IMR-90 (cell line): Measurements from ENCODE around the gene MYH11. TPM values are rescaled to one million over a fixed set of nuclear protein-coding genes. Genes with fewer than 3 reads are reported as not detected.

Experiments used
- ATAC-seq: fragments of 200-7000 bp; cut with Tn5 transposase; 2 replicates; pipeline ENCODE4 v1.9.1; 2020; ENCODE audit warnings: low read depth, mild to moderate bottlenecking, moderate library complexity
- BruUV-seq: library from RNA; stranded (reverse); fragments of 400-500 nt; replicated peaks from 2 replicates; lab custom pipeline; 2021; lab: Mats Ljungman, UMichigan
- CTCF ChIA-PET: fragments of 300-600 bp; formaldehyde crosslinking; extraction: SDS; loops from one replicate; lab custom pipeline; 2021; ENCODE audit warnings: antibody characterized with exemption; lab: Yijun Ruan, JAX
- POLR2A ChIA-PET: fragments of 300-600 bp; sonication (Branson Sonifier 250); formaldehyde crosslinking; loops from one replicate; lab custom pipeline; 2022; ENCODE audit warnings: antibody characterized with exemption; ENCODE audit not compliant: unreplicated experiment; lab: Charles Lee
- DNase-seq: peaks from one replicate; pipeline ENCODE4 v3.0.0; 2013
- H2AFZ ChIP-seq: replicated peaks from 2 replicates; pipeline ENCODE3; 2013; ENCODE audit warnings: low read length, mild to moderate bottlenecking; ENCODE audit not compliant: poor library complexity
- H2AK5ac ChIP-seq: 2 replicates; pipeline ENCODE4 v1.6.1; 2013; ENCODE audit warnings: low read depth, low read length, inconsistent platforms
- H2AK9ac ChIP-seq: replicated peaks from 2 replicates; pipeline ENCODE3; 2013; ENCODE audit warnings: mild to moderate bottlenecking, low read depth, low read length, moderate library complexity; ENCODE audit not compliant: poor library complexity
- H2BK120ac ChIP-seq: 2 replicates; pipeline ENCODE4 v1.6.1; 2013; ENCODE audit warnings: low read depth, low read length, inconsistent platforms
- H2BK15ac ChIP-seq: 3 replicates; pipeline ENCODE4 v1.6.1; 2013; ENCODE audit warnings: low read depth, low read length, inconsistent platforms
- H2BK20ac ChIP-seq: 2 replicates; pipeline ENCODE4 v1.6.1; 2013; ENCODE audit warnings: low read depth, mild to moderate bottlenecking, inconsistent platforms, low read length, moderate library complexity
- H2BK5ac ChIP-seq: 2 replicates; pipeline ENCODE4 v1.6.1; 2013; ENCODE audit warnings: mild to moderate bottlenecking, low read depth, low read length, inconsistent platforms; ENCODE audit not compliant: poor library complexity, severe bottlenecking
- H3K14ac ChIP-seq: replicated peaks from 2 replicates; pipeline ENCODE4 v1.6.1; 2013; ENCODE audit warnings: low read depth, low read length, inconsistent platforms
- H3K18ac ChIP-seq: 2 replicates; pipeline ENCODE4 v1.6.1; 2013; ENCODE audit warnings: low read depth, low read length, control low read depth
- H3K23ac ChIP-seq: 2 replicates; pipeline ENCODE4 v1.6.1; 2013; ENCODE audit warnings: low read depth, low read length, inconsistent platforms
- H3K27ac ChIP-seq: 2 replicates; pipeline ENCODE4 v1.5.1; 2013; ENCODE audit warnings: mild to moderate bottlenecking, control low read depth, low read length; ENCODE audit not compliant: insufficient read depth
- H3K27me3 ChIP-seq: 2 replicates; pipeline ENCODE4 v1.6.1; 2013; ENCODE audit warnings: low read length; ENCODE audit not compliant: control insufficient read depth, insufficient read depth
- H3K36me3 ChIP-seq: 2 replicates; pipeline ENCODE4 v1.6.1; 2013; ENCODE audit warnings: low read length, mixed read lengths; ENCODE audit not compliant: control insufficient read depth, insufficient read depth
- H3K4ac ChIP-seq: 2 replicates; pipeline ENCODE4 v1.6.1; 2013; ENCODE audit warnings: low read depth, low read length, inconsistent platforms
- H3K4me1 ChIP-seq: 2 replicates; pipeline ENCODE4 v1.6.1; 2013; ENCODE audit warnings: low read length, mixed read lengths; ENCODE audit not compliant: control insufficient read depth, insufficient read depth
- H3K4me2 ChIP-seq: 2 replicates; pipeline ENCODE4 v1.6.1; 2013; ENCODE audit warnings: low read depth, mild to moderate bottlenecking, control low read depth, low read length, moderate library complexity
- H3K4me3 ChIP-seq: 2 replicates; pipeline ENCODE4 v1.5.1; 2013; ENCODE audit warnings: low read depth, mild to moderate bottlenecking, control low read depth, low read length, moderate library complexity; ENCODE audit not compliant: insufficient read depth
- H3K56ac ChIP-seq: 2 replicates; pipeline ENCODE4 v1.6.1; 2013; ENCODE audit warnings: low read length, inconsistent platforms; ENCODE audit not compliant: insufficient read depth; ENCODE audit errors: extremely low read depth
- H3K79me1 ChIP-seq, 2 experiments: 2 replicates each; pipeline ENCODE4 v1.6.1; 2013; ENCODE audit warnings: low read length in 2 of 2, inconsistent platforms in 1 of 2, low read depth in 1 of 2
- H3K9ac ChIP-seq: 2 replicates; pipeline ENCODE4 v1.6.1; 2013; ENCODE audit warnings: low read depth, low read length, control low read depth
- H3K9me1 ChIP-seq: 2 replicates; pipeline ENCODE4 v1.6.1; 2013; ENCODE audit warnings: low read length, inconsistent platforms; ENCODE audit not compliant: insufficient read depth
- H3K9me3 ChIP-seq: 2 replicates; pipeline ENCODE4 v1.6.1; 2013; ENCODE audit warnings: low read length; ENCODE audit not compliant: control insufficient read depth, insufficient read depth
- H4K20me1 ChIP-seq: 2 replicates; pipeline ENCODE4 v1.6.1; 2013; ENCODE audit warnings: low read length, inconsistent platforms; ENCODE audit not compliant: insufficient read depth
- H4K5ac ChIP-seq: 2 replicates; pipeline ENCODE4 v1.6.1; 2013; ENCODE audit warnings: mild to moderate bottlenecking, low read depth, low read length, control low read depth
- H4K8ac ChIP-seq, 2 experiments: 2 replicates each; pipeline ENCODE4 v1.6.1; 2013; ENCODE audit warnings: low read depth in 2 of 2, low read length in 2 of 2, control low read depth in 1 of 2, inconsistent platforms in 1 of 2
- H4K91ac ChIP-seq: 2 replicates; pipeline ENCODE4 v1.6.1; 2013; ENCODE audit warnings: low read depth, low read length, inconsistent platforms; ENCODE audit not compliant: insufficient read depth
- BHLHE40 ChIP-seq: fragments of 150-350 bp; IDR thresholded peaks from 2 replicates; pipeline ENCODE4 v1.6.1; 2016; ENCODE audit warnings: mild to moderate bottlenecking, low read depth, low read length
- CEBPB ChIP-seq: IDR thresholded peaks from 2 replicates; pipeline ENCODE4 v1.6.1; 2012; ENCODE audit warnings: low read depth, low read length, improper control_type of control experiment
- CHD1 ChIP-seq: IDR thresholded peaks from 2 replicates; pipeline ENCODE4 v1.6.1; 2012; ENCODE audit warnings: low read depth, low read length, improper control_type of control experiment
- FOS ChIP-seq: fragments of 150-350 bp; IDR thresholded peaks from 2 replicates; pipeline ENCODE4 v1.6.1; 2016; ENCODE audit warnings: low read depth, low read length
- MAFK ChIP-seq: IDR thresholded peaks from 2 replicates; pipeline ENCODE4 v1.6.1; 2012; ENCODE audit warnings: low read depth, low read length, improper control_type of control experiment
- MAZ ChIP-seq: IDR thresholded peaks from 2 replicates; pipeline ENCODE4 v1.6.1; 2012; ENCODE audit warnings: low read depth, mild to moderate bottlenecking, low read length, improper control_type of control experiment, moderate library complexity, borderline replicate concordance
- MXI1 ChIP-seq: IDR thresholded peaks from 2 replicates; pipeline ENCODE4 v1.6.1; 2012; ENCODE audit warnings: low read depth, mild to moderate bottlenecking, low read length, moderate library complexity, borderline replicate concordance
- NFE2L2 ChIP-seq: fragments of 150-350 bp; IDR thresholded peaks from 2 replicates; pipeline ENCODE4 v1.6.1; 2016; ENCODE audit warnings: low read depth, mild to moderate bottlenecking, low read length
- POLR2A ChIP-seq: IDR thresholded peaks from 2 replicates; pipeline ENCODE4 v1.6.1; 2012; ENCODE audit warnings: mild to moderate bottlenecking, low read depth, low read length
- RAD21 ChIP-seq: IDR thresholded peaks from 2 replicates; pipeline ENCODE4 v1.6.1; 2012; ENCODE audit warnings: low read length, improper control_type of control experiment
- WGBS, 2 experiments: methylation state at CpG; one replicate each; pipeline versions ENCODE4 v1.1.5 to v1.1.7; 2013; ENCODE audit warnings: missing lambda C conversion rate in 2 of 2; ENCODE audit not compliant: insufficient read length in 1 of 2; ENCODE audit errors: extremely low coverage in 2 of 2; 5-methylcytosine and 5-hydroxymethylcytosine counted together
- dilution Hi-C: fragments of 300-500 bp; cut with HindIII; formaldehyde crosslinking; loops from one replicate; pipeline ENCODE4 v1.14.3; 2018; ENCODE audit warnings: low sequenced_read_pairs; ENCODE audit not compliant: unreplicated experiment
- in situ Hi-C: fragments of 300-500 bp; cut with MboI; formaldehyde crosslinking; loops from 3 replicates; pipeline ENCODE4 v1.14.3; 2019; ENCODE audit warnings: low sequenced_read_pairs, inconsistent platforms, mixed read lengths
- intact Hi-C: fragments of 100-400 bp; cut with micrococcal nuclease; formaldehyde crosslinking; loops from 2 replicates; pipeline ENCODE4 v1.10.0; 2022
- polyA plus RNA-seq, 3 experiments: library from polyadenylated mRNA; depleted of rRNA; stranded (reverse); fragments of >200 nt; gene quantifications; 2 replicates each; pipeline ENCODE4 v1.2.3, GENCODE V29; 2012; ENCODE audit warnings: low replicate concordance in 1 of 3
- total RNA-seq: library from RNA; depleted of rRNA; stranded (reverse); fragments of >200 nt; gene quantifications from 2 replicates; pipeline ENCODE4 v1.2.3, GENCODE V29; 2012
- TF ChIP-seq, protein P1 (sequence below): fragments of 150-350 bp; IDR thresholded peaks from 2 replicates; pipeline ENCODE4 v1.6.1; 2016; ENCODE audit warnings: low read depth, mild to moderate bottlenecking, low read length, moderate library complexity, borderline replicate concordance
- TF ChIP-seq, protein P2 (sequence below): conservative IDR thresholded peaks from 2 replicates; pipeline ENCODE4 v1.5.1; 2012; ENCODE audit warnings: mild to moderate bottlenecking, low read depth, low read length, improper control_type of control experiment
- TF ChIP-seq, protein P3 (sequence below): fragments of 150-350 bp; IDR thresholded peaks from 2 replicates; pipeline ENCODE4 v1.6.1; 2017; ENCODE audit warnings: mild to moderate bottlenecking, antibody characterized with exemption, low read length, low read depth

The MYH11 gene
- total and polyA plus RNA-seq, 2 of the 4 experiments (the other 2 are of a cell fraction) = under 0.01 to 0.12 TPM

DNA sequence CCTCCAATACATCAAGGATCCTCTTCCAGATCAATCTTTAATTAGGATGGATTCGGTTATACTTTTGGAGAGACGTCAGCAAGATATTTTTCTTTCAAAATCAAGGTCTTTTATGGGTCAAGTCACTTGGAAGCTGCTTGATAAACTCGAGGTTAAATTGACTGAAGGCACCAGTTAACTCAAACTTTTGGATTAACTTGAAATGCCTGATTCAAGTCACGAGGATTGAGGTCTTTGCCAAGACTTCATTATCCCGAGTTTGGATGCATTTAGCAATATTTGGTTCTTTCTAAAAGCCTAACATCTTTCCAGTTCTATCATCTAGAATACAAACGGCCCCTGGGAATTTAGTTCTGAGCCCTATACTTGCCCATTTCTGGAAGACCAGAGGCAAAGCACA, 82.9 kb downstream of the MYH11 start:
- Histone ChIP-seq H3K4me1 (peaks cover 2% of the 10 kb centered on the region; the same call in 1 of the 2 replicates), H4K8ac (no peak overlapping the region), H4K5ac (no peak overlapping the region), H3K36me3 (no peaks in the 10 kb centered on the region), H3K79me1 (no peaks in the 10 kb centered on the region), H2AK9ac (no peak overlapping the region), H3K23ac (no peak overlapping the region), H3K18ac (no peak overlapping the region), H4K91ac (no peak overlapping the region), H2BK20ac (no peak overlapping the region), H3K56ac (no peak overlapping the region), H2BK120ac (no peak overlapping the region), H3K9me3 (no peaks in the 10 kb centered on the region), H3K27me3 (peaks cover 4% of the 10 kb centered on the region; the same call in 1 of the 2 replicates), H2AK5ac (no peak overlapping the region), H3K27ac (no peak overlapping the region), H3K4ac (no peak overlapping the region), H3K9ac (no peak overlapping the region), H3K14ac (no peak overlapping the region), H2AFZ (no peak overlapping the region), H2BK5ac (no peak overlapping the region), H4K20me1 (no peaks in the 10 kb centered on the region), H3K4me3 (no peak overlapping the region), H3K9me1 (0 out of 2 replicates have a peak, but pooled peaks cover 5% of the 10 kb centered on the region), H2BK15ac (no peak overlapping the region), H3K4me2 (no peak overlapping the region)
- TF ChIP-seq CHD1 = no peak
- no peak for TF ChIP-seq POLR2A
- no peak for TF ChIP-seq MAZ
- TF ChIP-seq, protein P1, sequence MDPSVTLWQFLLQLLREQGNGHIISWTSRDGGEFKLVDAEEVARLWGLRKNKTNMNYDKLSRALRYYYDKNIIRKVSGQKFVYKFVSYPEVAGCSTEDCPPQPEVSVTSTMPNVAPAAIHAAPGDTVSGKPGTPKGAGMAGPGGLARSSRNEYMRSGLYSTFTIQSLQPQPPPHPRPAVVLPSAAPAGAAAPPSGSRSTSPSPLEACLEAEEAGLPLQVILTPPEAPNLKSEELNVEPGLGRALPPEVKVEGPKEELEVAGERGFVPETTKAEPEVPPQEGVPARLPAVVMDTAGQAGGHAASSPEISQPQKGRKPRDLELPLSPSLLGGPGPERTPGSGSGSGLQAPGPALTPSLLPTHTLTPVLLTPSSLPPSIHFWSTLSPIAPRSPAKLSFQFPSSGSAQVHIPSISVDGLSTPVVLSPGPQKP = no peak
- TF ChIP-seq CEBPB = no peak
- TF ChIP-seq, protein P2, sequence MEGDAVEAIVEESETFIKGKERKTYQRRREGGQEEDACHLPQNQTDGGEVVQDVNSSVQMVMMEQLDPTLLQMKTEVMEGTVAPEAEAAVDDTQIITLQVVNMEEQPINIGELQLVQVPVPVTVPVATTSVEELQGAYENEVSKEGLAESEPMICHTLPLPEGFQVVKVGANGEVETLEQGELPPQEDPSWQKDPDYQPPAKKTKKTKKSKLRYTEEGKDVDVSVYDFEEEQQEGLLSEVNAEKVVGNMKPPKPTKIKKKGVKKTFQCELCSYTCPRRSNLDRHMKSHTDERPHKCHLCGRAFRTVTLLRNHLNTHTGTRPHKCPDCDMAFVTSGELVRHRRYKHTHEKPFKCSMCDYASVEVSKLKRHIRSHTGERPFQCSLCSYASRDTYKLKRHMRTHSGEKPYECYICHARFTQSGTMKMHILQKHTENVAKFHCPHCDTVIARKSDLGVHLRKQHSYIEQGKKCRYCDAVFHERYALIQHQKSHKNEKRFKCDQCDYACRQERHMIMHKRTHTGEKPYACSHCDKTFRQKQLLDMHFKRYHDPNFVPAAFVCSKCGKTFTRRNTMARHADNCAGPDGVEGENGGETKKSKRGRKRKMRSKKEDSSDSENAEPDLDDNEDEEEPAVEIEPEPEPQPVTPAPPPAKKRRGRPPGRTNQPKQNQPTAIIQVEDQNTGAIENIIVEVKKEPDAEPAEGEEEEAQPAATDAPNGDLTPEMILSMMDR = no peak
- TF ChIP-seq MXI1 = no peak
- no peak for TF ChIP-seq MAFK
- no peak for TF ChIP-seq FOS
- TF ChIP-seq RAD21 = no peak
- no peak for TF ChIP-seq NFE2L2
- TF ChIP-seq, protein P3, sequence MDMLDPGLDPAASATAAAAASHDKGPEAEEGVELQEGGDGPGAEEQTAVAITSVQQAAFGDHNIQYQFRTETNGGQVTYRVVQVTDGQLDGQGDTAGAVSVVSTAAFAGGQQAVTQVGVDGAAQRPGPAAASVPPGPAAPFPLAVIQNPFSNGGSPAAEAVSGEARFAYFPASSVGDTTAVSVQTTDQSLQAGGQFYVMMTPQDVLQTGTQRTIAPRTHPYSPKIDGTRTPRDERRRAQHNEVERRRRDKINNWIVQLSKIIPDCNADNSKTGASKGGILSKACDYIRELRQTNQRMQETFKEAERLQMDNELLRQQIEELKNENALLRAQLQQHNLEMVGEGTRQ = no peak
- no peak for TF ChIP-seq BHLHE40
- in situ Hi-C loops (no loop called here), dilution Hi-C loops (no loop called here), intact Hi-C loops (loop anchor here (5.0 to 10.0 kb wide), 2 partner anchors 171 to 418 kb away; partner anchors contain the start of gene ABCC1)
- ATAC-seq (no peak), DNase-seq (no peak)
- WGBS, 2 experiments = 36% methylated on average over 2 of the region's 6 CpGs; no CpG with 5 or more reads in 1 of the 2 experiments
- CTCF ChIA-PET = interaction anchor here (0.6 kb wide), 1 partner anchor 354 kb away, joined by 3 read pairs; no protein-coding TSS in a partner anchor
- BruUV-seq = no TSS peak
- POLR2A ChIA-PET = no interaction called here
